NCI-H774 (cell line): ENCODE measurements around the gene IDH3A.
"Not testable (repeated sequence)": the region's sequence is repeated elsewhere in the genome, so short reads cannot be mapped to it uniquely, and the experiment has no call there.

Experiments used
- DNase-seq: peaks from one replicate; lab custom pipeline; 2025; lab: John Stamatoyannopoulos, UW

The IDH3A gene

GRCh38 chr15:78129751-78130287 is 19.3 kb upstream of the IDH3A start:
- no peak for DNase-seq

DNA sequence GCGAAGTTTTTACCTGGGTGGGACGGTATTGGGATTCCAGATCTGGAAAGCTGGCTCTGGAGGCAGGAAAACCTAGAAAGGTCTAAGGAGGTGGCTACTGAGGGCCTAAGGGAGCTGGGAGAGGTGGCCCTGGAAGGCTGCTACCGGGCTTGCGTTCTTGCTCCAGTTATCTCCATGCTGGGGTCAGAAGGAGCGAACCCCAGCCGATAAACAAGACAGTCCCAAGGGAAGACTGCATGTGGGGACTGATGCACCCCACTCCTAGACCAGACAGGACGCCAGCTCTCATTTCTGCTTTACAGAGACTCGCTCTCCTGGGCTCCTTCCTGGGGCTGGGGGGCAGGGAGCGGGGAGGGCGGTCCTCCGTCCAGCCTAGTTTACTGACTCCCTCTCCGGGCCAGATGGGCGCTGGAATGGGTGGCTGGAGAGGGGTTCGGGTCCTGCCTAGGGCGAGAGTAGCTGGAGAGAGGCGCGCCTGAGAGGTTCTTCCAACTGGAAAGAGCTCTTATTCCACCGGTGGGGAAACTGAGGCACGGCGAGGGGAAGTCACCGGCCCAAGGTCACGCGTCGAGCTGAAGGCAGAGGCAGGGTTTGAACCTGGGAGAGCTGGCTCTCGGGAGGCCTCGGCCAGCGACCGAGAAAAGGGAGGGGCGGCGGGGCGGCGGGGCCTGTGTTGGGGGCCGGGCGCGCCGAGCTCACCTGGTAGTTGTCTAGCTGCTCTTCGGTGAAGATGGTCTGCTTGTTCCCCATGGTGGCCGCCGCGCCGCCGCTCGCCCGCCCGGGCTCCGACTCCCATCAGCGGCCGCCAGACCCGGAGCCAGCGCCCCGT is 18.5 kb upstream of the IDH3A start:
- DNase-seq = no peak

DNA sequence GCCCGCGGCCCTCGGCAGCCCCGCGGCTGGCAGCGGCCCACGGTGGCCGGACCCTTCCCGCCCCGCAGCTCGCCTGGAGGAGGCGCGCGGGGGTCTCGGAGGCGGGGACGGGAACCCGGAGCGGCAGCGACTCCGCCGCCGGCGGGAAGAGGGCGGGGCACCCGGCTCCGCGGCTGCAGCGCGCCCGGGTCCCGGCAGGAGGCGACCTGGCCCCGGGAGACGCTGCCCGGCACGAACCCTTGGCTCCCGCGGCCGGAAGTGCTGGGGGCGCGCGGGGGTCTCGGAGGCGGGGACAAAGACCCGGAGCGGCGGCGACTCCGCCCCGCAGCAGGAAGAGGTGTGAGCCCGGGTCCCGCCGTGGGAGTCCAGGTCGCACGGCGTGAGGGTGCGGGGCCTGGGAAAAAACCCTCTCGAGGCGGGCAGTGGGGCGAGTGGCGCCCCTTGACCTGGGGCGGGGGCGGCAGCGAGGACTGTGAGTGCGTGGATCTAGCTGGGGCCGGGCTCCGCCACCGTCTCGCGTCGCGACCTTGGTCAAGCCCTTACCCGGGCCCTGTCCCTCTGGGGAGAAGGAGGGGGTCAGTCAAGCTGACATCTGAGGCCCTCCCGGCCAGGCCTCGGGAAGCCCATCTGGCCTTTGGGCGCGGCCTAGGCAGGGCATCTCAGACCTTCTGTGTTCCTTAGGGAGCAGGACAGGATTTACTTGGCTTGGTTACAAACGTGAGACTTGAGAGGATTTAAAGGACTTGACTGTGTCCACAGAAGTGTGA is 17.7 kb upstream of the IDH3A start, which contains the start of gene CIB2:
TSS of gene CIB2 (minus strand) at position 151 of the 767 bp plus-strand sequence. CDS start 230 bp downstream, outside the sequence.
- peak; percentile 42 for DNase-seq

GRCh38 chr15:78133801-78134200 is 15.4 kb upstream of the IDH3A start:
- DNase-seq = no peak

GRCh38 chr15:78139578-78139977 is 9.6 kb upstream of the IDH3A start:
- no peak for DNase-seq

DNA sequence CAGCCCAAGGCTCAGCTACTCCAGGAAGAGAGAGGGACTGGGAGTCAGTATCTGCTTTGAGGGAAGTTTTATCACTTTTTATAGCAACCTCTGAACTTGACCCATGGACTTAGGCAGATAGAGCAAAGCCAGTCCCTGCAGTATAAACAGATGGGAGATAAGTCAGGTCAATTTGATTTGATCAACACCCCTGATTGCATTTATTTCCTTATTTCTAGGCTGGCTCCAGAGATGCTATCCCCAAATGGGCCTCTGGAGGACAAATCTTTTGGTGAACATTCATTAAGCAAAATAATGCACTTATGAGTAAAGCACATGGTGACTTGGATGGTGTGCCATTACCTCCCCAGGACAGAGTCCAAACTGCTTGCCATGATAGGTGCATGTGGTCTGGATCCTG is 8.9 kb upstream of the IDH3A start:
- DNase-seq = no peak

DNA sequence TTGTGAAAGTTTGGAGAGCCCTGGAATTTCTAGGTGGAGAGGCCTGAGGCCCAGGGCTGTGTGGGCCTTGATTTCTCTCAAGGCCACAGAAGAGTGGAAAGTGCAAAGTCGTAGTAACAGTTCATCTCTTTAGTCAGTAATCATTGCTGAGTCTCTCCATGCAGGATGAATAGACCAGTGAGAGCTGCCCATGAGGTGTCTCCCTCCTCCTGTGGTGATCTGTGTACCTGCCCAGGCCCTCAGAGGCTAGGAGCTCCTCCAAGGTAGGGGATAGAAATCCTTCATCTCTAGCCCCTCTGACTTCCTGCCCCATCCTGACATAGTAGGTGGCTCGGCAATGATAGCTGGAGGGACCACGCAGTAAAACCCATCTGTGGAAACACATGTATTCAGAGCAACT is 6.8 kb upstream of the IDH3A start:
- DNase-seq = no peak

DNA sequence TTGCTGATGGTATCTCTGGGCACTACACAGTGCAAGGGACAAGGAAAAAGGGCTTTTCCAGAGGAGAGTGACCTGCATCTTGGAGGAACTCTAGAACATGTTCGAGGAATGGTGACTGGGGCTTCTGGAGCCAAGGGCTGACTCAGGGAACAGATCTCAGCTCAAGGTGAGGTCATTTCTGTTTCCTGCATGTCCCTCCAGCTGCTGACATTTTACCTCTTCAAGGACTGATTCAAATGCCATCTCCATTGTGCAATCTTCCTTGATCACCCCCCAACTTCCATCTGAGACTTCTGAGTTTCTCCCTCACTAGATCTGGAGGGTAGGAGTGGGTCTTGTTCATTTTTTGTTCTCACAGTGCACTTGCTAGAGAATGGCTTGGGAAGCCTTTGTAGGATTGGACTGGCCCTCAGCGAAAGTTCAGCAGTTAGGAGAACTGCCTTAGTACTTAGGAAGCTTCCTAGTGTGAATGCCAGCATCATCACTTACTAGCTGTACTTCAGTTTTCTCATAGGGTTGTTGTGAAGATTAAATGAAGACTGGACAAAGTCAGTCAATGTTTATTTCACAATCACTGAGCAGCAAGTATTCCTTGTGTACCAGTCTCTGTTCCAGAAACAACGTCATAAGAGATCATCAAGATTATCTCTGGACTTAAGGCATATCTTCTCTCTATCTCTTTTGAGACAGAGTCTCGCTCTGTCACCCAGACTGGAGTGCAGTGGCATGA is 2.6 kb upstream of the IDH3A start:
- DNase-seq = no peak

- no peak for DNase-seq
These were observed 1.6 kb upstream of the IDH3A start for GRCh38 chr15:78147566-78147965.

- no peak for DNase-seq
These were observed 632 bp upstream of the IDH3A start for GRCh38 chr15:78148392-78149067.

GRCh38 chr15:78149805-78150751 is 916 bp downstream of the IDH3A start:
- peak; percentile 25 for DNase-seq

DNA sequence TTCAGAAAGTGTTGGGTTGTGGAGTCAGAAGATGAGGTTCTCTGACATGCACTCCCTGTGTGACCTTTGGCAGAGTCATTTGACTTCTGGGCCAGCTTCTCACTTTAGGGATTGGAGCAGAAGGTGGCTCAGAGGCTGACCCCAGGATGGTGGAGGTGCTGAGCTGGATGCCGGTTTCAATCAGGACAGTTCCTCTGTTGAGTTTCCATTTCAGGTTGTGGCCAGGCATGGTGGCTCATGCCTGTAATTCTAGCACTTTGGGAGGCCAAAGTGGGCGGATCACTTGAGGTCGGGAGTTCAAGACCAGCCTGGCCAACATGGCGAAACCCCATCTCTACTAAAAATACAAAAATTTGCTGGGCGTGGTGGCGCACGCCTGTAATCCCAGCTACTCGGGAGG is 1.9 kb downstream of the IDH3A start:
- DNase-seq = not testable (repeated sequence)

- DNase-seq = no peak
These were observed 5.8 kb downstream of the IDH3A start for GRCh38 chr15:78154955-78155354.

DNA sequence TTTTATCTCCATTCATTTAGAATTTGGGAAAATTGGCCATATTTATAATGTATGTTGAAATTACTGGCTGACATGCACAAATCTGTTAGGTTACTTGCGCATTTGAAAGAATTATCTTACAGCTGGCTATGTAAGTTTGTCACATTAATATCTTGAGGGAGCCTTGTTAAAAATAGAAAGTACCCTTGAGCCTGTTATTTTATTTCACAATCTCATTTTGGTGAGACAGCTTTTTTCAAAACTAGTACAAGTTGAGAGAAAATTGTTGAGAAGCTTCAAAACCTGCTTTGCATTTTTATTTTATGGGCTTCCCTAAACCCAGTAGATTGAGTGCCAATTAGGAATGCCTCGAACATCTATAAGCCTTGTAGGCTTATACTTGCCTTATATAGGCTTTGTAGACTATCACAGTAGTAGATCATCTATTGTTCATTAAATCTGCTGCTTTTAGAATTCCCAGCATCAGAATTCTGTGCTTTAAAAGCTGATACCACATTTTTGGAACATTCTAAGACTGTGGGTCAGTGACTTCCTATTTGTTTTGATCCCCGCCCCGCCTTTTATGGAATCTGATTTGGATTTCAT is 6.3 kb downstream of the IDH3A start:
- no peak for DNase-seq

GRCh38 chr15:78156653-78157052 is 7.5 kb downstream of the IDH3A start:
- DNase-seq = no peak

DNA sequence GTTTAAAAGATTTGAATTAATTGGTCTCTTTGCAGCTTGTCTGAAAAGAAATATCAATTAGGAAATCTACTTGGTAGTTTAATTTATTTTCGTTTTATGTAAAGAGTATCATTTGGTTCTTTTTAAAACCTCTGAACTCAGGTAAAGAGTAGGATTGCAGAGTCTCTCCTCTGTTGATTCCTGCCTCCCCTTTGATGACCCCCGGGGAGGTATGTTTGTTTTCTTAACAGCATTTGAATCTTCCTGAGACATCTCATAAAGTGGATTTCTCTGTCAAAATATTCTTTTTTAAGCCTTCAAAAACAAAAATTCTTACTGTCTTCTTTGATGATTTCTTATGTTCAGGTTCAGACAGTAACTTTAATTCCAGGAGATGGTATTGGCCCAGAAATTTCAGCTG is 8.0 kb downstream of the IDH3A start:
- DNase-seq = no peak

DNA sequence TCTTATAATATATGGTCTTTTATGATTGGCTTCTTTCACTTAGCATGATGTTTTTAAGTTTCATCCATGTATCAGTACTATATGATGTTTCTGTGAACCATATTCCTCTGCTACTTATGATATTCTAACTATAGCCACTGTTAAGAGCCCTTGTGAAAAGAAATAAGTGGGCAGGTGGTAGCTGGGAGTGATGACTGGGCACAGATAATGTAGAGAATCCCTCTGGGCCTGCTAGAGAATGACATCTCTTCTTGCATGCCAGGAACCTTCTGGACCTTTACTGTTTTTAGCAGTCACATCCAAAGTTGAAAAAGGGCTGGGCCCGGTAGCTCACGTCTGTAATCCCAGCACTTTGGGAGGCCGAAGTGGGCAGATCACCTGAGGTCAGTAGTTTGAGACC is 10.2 kb downstream of the IDH3A start:
- DNase-seq = no peak

GRCh38 chr15:78162038-78162437 is 12.9 kb downstream of the IDH3A start:
- DNase-seq = no peak

- DNase-seq = no peak
These were observed 14.8 kb downstream of the IDH3A start for GRCh38 chr15:78164010-78164409.

DNA sequence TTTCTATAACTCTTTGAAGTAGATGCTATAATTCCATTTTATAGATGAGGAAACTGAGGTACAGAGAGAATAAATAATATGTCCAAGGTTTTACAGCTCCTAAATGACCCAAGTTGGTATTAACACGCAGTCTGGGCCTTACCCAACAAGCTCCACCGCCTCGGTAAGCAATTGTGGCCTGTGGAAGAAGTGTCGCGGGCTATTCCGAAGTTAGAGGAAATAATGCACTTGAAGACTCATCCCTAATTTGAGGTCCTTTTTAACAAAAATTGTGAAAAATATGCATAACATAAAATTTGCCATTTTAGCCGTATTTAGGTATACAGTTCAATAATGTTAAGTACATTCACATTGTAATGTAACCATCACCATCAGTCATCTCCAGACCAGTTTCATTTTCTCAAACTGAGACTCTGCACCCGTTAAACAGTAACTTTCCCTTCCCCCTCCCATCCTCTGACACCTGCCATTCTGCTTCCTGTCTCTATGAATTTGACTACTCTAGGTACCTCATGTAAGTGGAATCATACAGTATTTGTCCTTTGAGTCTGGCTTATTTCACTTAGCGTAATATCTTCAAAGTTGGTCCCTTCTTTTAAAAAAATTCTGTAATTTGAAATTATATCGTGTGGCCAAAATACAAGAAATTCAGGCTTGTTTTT is 18.2 kb downstream of the IDH3A start:
- no peak for DNase-seq
